ENCODE measurements around the gene ZNF462. TPM values are rescaled to one million over a fixed set of nuclear protein-coding genes. Genes with fewer than 3 reads are reported as not detected.

Gene ZNF462
- polyA plus RNA-seq, 3 donors: 0.79 to 6.2 (median 3.5) TPM

DNA sequence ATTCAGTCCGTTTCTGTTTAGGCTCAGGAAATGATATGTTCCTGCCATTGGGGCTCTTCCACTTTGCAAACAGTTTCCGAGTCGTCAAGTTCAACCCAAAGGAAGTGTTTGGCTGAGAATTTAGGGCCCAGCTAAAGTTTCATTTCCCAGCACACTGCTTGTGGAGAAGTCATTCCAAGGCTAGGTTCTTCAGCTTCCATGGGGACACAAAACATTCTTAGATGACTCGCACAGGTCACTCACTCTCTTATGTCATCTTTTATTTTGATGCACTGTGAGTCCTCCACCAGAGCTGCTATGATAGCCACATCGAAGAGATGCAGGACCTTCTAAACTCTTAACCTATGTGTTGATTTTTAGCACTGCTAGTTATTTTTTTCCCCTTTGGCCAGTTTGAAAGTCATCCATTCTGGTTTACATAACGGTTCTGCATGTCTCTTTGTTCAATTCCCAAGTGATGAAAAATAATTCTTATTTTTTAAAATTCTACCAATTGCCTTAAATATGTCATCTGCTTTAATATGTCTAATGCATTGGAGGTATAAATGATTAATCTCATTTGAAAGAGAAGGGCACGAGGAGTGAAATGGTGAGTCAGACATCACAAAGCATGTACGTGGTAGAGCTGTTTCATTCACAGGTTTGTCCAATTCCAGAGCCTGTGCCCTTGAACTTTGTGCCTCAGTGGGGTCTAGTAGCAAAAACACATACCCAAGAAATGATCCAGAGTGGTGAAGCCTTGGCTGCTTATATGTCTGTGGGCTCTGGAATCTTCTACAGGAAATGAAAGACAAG is 84.3 kb downstream of the ZNF462 start:
- WGBS, 3 donors: 75 to 79% (median 79%) methylated on average over 8 of the region's 8 CpGs
- H3K27ac ChIP-seq (ENCODE audit: low read depth, low read length): no peak overlapping the region

DNA sequence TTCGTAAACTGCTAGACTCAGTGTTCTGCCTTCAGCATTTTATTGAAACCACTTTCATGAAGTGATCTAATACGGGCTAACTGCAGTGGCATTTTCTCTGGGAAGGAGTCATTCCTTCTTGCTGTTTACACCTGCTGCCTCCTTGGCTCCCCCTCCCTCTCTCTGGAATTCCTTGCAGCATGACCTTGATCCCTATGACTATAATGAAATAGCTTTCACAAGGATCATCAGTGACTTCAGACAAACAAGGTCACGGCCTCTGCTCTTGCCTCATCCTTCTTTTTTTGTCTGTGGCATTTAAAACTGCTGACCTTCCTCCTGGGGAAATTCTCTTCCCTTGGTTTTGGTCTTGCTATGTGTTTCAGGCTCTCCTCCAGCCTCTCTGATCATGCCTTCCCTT is 90.2 kb downstream of the ZNF462 start:
- WGBS, 3 donors: 86 to 88% (median 87%) methylated on average over 3 of the region's 3 CpGs
- no peak overlapping the region for H3K27ac ChIP-seq (ENCODE audit: low read depth, low read length)

DNA sequence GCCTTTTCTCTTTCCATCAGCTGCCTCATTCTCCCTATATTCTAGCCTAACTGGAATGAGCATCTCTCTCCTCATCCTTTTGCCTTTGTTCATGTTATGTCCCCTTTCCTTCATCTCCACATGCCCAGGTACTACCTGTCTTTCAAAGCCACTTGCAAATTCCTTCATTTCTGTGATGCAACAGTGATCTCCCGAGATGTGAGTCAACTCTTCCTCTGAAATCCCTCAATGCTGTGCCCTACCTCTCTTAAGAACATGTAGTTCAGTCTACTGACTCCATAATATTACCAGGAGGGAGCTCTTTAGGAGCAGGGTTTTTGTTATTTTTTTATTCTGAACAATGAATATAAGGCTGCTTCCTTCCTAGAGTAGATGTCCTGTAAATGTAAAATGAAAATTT is 91.6 kb downstream of the ZNF462 start:
- WGBS, 3 donors: 81 to 93% (median 86%) methylated on average over 1 of the region's 1 CpG
- H3K27ac ChIP-seq (ENCODE audit: low read depth, low read length): no peak overlapping the region

DNA sequence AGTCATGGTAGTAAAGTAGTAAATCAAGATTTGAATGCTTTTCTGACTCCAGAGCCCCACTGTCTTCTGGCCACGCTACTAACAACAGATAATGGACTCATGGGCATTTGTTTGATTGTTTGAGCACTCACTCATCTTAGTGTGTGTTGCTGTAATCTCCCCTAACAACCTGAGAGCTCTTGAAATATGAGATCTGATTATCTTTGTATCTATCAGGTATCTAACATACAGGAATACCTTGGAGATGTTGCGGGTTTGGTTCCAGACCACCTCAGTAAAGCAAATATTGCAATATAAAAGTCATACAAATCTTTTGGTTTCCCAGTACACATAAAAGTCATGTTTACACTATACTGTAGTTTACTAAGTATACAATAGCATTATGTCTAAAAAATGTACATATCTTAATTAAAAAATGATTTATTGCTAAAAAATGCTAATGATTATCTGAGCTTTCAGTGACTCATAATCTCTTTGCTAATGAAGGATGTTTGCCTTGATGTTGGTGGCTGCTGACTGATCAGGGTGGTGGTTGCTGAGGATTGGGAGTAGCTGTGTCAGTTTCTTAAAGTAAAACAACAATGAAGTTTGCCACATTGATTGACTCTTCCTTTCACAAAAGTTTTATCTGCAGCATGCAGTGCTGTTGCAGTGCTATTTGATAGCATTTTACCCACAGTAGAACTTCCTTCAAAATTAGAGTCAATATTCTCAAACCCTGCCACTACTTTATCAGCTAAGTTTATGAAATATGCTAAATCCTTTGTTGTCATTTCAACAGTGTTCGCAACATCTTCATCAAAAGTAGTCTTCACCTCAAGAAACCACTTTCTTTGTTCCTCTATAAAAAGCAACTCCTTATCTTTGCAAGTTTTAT is 92.2 kb downstream of the ZNF462 start:
- WGBS, 3 donors: 83 to 95% (median 95%) methylated on average over 3 of the region's 3 CpGs

DNA sequence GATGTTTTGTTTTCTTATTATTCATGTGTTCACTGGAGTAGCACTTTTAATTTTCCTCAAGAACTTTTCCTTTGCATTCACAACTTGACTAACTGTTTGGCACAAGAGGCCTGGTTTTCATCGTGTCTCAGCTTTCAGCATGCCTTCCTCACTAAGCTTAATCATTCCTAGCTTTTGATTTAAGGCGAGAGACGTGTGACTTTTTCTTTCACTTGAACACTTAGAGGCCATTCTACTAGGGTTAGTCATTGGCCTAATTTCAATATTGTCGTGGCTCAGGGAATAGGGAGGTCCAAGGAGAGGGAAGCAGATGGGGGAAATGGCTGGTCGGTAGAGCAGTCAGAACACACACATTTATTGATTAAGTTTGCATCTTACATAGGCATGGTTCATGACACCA is 94.0 kb downstream of the ZNF462 start:
- H3K27ac ChIP-seq (ENCODE audit: low read depth, low read length): no peak overlapping the region
- 65 to 84% (median 79%) methylated on average over 5 of the region's 5 CpGs for WGBS, 3 donors

More for the DNA sequence above, 92.2 kb downstream of the ZNF462 start:
- no peak overlapping the region for H3K27ac ChIP-seq (ENCODE audit: low read depth, low read length)

DNA sequence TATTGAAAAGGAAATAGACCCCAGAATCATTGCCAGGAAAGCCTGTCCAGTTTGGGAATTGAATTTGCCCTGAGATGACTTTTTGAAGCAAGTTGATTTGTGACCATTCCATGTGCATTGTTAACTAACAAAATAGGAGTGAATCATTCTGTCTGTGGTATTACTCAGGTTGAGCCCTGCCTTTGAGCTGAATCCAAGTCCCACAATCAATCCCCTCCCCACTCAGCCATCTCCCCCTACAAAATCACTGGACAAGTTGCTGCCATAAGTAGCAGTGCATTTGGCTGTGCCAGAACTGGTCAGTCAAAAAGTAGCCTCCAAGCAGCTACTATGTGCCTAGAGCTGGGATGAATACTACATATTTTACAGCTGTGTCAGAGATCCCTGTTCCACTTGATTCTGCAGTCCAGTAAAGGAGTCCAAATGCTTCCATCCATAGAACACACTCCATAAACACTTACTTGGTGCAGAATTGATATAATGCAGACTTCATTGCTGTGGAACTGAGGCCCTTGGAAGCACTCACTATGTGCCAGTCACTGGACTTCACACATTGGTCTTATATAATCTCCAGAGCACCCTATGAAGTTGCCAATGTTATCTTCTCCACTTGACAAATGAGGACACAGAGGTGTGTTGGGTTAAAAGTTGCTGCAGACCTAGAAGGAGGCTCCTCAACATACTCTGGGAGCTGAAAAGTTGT is 96.1 kb downstream of the ZNF462 start:
- no peak overlapping the region for H3K27ac ChIP-seq (ENCODE audit: low read depth, low read length)

DNA sequence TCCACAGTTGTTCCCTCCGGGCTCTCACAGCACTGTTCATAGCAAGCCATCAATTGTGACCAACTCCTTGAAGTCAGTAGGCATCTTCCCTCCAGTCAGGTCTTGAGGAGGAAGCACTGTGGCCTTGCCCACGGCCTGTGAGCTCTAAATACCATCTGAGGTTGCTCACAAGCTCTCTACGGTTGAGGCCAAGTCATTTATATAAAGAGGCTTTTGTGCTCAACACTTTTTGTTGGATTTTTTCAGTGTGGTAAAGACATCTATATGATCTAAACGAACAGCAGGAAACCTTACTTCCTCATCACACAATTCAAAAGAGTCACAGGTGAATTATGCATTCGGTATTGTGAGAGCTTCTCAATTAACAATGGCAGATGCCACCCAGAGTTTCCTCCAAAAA is 97.3 kb downstream of the ZNF462 start:
- 57 to 76% (median 68%) methylated on average over 5 of the region's 5 CpGs for WGBS, 3 donors
- H3K27ac ChIP-seq (ENCODE audit: low read depth, low read length): no peak overlapping the region

DNA sequence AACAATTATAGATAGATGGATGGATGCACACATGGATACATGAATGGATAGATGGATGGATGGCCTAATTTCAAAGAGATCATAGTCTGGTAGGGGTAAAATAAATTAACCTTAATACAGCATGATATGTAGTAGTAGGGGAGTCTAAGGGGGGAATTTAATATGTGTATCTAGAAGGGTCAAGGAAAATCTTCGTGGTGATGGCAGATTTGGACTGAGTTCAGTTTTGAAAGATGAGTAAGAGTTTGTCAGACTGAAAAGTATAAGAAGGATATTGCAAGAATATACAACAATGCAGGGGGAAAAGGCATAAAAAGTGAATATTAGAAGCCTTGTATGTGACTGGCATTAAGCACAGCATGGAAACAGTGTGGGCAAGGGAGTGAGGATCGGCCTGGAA is 98.7 kb downstream of the ZNF462 start:
- WGBS, 3 donors: 82 to 89% (median 84%) methylated on average over 2 of the region's 2 CpGs
- H3K27ac ChIP-seq (ENCODE audit: low read depth, low read length): no peak overlapping the region

DNA sequence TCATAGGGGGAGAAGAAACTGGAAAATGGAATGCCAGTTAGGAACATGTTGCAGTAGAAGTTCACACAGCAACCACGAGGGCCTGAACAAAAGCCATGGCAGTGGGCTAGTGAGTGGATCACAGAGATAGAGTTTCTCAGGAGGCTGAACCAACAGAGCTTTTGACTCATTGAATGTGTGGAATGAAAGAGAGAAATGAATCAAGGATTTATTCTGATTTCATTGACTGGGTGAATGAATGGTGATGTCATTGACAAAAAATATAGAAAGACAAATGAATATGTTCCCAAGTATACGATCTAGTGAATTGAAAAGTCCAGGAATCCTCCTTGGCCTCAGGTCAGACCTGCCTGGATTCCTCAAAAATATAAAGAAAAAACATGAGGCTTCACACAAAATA is 99.2 kb downstream of the ZNF462 start:
- 66 to 77% (median 75%) methylated on average over 2 of the region's 2 CpGs for WGBS, 3 donors
- no peak overlapping the region for H3K27ac ChIP-seq (ENCODE audit: low read depth, low read length)

DNA sequence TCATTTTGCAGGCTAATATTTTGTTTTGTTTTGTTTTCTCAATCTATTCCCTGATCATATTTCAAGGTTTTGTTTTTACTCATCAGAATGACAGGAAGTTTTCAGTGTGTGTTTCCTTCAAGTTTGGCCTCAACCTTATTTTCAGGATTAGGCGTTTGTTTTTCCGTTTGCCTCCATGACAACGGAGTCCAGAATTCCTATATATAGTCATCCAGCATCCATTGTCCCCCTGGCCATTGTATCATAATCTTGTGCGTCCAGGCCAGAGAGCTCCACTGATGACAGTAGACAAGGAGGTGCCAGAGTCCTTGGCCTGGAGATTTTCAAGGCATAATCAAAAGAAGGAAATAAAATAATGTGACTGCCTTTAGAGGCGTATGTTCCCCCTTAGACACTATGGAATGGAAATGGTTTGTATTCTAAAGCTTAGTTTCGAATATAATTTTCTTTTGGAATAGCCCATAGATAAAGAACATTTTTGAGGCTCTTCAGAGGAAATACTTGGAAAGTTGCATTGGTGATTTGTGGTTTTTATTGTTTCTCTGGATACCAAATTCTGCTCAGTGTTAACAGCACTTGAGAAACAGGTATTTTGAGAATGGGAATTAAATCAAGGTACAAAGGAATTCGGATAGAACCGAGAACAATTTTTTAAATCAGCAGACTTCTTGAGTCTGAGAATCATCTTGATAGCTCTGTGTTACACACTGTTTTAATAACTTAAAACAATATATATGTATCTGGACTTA is 99.8 kb downstream of the ZNF462 start:
- no peak overlapping the region for H3K27ac ChIP-seq (ENCODE audit: low read depth, low read length)
- WGBS, 3 donors: 70 to 80% (median 80%) methylated on average over 8 of the region's 8 CpGs

DNA sequence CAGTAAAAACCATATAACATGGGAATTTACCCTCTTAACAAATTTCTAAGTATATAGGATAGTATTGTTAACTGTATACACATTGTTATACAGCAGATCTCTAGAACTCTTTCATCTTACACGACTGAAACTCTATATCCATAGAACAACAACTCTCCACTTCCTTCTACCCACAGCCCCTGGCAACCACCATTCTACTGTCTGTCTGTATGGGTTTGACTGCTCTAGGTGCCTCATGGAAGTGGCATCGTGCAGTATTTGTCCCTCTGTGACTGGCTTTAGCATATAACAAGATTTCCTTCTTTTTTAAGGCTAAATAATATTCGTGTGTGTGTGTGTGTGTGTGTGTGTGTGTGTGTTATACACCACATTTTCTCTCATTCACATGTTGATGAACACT is 100.7 kb downstream of the ZNF462 start:
- WGBS, 3 donors: 70 to 81% (median 77%) methylated on average over 3 of the region's 3 CpGs
- H3K27ac ChIP-seq (ENCODE audit: low read depth, low read length): no peak overlapping the region

DNA sequence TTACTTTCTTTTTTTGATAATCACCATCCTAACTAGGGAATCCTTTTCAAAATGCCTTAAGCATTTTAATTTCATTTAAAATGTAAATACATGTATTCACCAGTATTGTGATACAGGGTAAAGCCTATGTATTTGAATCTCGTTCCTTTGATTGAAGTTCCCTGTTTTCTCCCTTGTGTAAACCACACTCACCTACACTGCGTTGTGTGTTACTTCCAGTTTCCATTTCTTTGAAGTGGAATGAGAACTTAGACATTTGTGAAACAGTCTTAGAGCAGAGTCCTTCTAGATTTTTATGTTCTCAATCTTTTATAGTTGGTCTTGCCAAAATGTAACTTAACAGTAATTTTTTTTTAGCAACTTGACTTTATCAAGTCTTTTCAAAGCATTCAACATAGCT is 101.4 kb downstream of the ZNF462 start:
- no peak overlapping the region for H3K27ac ChIP-seq (ENCODE audit: low read depth, low read length)
- 55 to 74% (median 72%) methylated on average over 2 of the region's 2 CpGs for WGBS, 3 donors

DNA sequence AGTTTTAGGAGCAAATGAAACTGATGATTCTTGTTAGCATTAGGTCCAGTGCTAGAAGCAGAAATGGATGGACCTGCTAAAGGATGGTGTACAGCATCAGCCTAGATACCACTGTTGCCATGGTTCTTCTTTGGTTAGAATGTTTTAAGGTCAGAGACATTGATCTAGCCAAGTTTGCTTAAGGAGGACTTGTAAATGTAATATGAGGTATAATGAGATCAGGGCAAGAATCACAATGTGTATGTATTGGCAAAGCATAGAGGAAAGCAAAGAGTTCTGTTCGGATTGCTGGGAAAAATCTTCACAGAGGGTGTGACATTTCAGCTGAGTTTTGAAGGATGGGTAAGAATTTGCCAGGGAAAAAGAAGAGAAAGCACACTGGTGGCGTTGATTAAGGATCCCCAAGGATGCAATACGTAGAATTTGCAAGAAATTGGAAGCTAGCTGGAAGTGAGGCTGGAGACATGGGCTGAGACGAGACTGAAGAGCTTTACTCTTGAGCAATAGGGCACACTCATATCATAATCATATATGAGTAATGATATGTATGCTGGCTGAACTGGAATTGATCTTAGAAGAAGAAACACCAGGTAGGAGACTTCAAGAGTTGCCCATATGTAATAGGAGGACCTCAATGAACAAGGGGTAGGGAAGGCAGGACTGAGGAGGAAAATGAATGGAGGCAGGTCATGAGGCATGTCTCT is 102.0 kb downstream of the ZNF462 start:
- H3K27ac ChIP-seq (ENCODE audit: low read depth, low read length): no peak overlapping the region
- 80 to 87% (median 83%) methylated on average over 4 of the region's 4 CpGs for WGBS, 3 donors

DNA sequence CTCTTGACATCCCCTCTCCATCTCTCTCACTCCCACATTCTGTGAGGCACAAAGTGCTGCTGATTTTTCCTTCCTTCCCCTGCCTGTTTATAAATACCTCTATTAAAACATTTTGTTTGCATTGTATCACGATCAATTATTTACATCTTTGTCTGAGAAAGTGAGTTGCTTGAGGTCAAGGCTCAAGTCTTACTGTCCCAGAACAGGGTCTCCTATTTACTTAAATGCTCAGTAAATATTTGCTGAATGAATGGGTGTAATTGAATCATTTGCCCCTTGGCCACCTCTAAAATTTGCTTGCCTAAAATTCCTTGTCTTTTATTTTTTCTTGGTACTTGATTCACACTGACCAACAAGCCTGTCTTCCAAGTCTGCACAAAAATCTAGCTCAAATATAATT is 103.5 kb downstream of the ZNF462 start:
- WGBS, 3 donors: 26 to 79% (median 78%) methylated on average over 1 of the region's 1 CpG
- no peak overlapping the region for H3K27ac ChIP-seq (ENCODE audit: low read depth, low read length)

DNA sequence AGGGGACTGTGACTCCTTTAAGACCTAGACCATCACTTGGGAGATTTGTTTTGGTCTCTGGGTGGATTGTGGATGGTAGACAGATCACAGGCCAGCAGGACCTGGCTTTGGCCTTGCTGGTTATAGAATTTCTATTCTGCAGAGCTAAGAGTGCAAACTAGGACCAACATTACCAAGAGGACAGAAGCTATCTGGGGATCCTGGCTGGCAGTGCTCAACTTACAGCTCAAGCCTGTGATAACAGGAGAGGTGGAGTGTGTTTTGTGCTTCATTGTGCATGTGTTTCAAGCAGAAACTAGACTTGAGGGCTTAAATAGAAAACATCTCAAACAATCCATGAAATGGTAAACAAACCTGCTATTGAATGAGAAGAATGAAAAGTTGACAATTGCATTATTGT is 106.7 kb downstream of the ZNF462 start:
- H3K27ac ChIP-seq (ENCODE audit: low read depth, low read length): no peak overlapping the region

DNA sequence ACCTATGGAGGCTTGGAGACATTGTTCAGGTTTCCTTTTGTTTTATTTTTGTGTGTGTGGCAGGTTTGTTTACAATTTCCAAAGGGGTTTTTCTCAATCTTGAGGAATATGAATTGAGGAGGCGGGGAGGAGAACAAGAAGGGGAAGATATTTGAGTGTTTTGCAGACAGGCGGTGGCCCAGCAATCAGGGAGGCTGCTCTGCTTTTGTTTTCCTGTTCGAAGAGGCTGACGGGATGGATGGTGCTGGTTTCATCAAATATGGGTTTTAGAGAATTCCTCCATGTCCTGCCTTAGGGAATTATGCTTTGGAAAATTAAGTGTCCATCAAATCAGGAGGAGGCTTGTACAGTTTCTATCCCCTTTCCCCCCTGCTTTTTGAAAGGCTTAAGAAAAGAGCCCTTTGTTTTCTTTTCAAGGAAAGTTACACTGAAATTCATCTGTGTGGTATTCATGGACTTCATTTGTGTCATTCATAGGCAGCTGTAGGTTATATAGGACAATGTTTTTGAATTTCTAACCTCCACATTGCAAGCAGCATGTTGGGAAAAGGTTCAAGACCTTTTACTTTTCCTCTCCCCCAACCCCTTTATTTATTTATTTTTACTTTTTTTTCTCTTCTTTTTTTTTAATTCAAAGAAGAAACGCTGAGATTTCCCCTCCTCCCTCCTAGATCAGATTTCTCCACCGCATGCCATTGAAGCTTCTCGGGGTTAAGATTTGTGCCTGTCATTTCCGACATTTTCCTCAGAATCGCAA is 107.4 kb downstream of the ZNF462 start:
- no peak overlapping the region for H3K27ac ChIP-seq (ENCODE audit: low read depth, low read length)
- 79 to 89% (median 86%) methylated on average over 9 of the region's 9 CpGs for WGBS, 3 donors

DNA sequence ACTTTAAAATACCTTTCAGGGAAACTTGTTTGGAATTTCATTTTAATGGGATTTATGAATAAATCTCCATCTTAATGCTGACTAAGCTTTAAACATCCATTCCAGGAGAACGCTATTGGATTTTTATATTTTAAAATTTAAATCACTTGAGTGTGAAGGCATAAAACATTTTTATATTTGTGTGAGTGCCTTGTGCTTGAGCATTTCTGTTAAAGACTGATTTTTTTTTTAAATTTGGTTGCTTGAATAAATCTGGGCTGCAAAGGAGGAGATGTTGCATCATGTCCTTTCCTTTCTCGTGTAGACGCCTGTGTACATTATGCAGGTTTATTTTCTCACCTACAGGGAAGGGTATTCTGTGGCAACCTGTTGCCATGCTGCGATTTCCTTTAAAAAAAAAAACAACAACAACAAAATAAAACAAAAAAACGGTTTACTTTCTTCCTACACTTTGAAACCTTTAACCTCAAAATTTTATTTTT is 108.1 kb downstream of the ZNF462 start:
- no peak overlapping the region for H3K27ac ChIP-seq (ENCODE audit: low read depth, low read length)
- 85 to 90% (median 87%) methylated on average over 5 of the region's 5 CpGs for WGBS, 3 donors
